SH-SY5Y (cell line): ENCODE data around the gene GMFB.

Source experiments
- GATA2 ChIP-seq: IDR thresholded peaks from 2 replicates; pipeline ENCODE4 v1.6.1; 2011; ENCODE audit warnings: mild to moderate bottlenecking, low read depth, low read length
- GATA3 ChIP-seq: IDR thresholded peaks from 2 replicates; pipeline ENCODE4 v1.6.1; 2011; ENCODE audit warnings: low read depth, mild to moderate bottlenecking, low read length, moderate library complexity

DNA sequence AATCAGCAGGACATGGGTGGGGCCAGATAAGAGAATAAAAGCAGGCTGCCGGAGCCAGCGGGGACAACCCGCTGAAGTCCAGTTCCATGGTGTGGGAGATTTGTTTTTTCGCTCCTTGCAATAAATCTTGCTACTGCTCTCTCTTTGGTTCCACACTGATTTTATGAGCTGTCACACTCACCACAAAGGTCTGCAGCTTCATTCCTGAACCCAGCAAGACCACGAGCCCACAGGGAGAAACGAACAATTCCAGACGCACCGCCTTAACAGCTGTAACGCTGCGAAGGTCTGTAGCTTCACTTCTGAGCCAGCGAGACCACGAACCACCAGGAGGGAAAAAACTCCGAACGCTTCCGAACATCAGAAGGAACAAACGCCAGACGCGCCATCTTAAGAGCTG lies 44.8 kb downstream of the GMFB start:
- no peak for TF ChIP-seq GATA2
- TF ChIP-seq GATA3, result no peak
